Measurements from ENCODE around the gene IL17RE. TPM values are rescaled to one million over a fixed set of nuclear protein-coding genes. Genes with fewer than 3 reads are reported as not detected.
"Not testable (repeated sequence)": the region's sequence is repeated elsewhere in the genome, so short reads cannot be mapped to it uniquely, and the experiment has no call there.

Gene IL17RE
- total RNA-seq, 1 donor from 2014 or later, result under 0.01 TPM

GRCh38 chr3:9932535-9932842 lies 29.8 kb downstream of the IL17RE start:
- no peak for FAIRE-seq
- no peak for DNase-seq (ENCODE audit: low spot score in 2 of 2)

- FAIRE-seq (no peak), DNase-seq (ENCODE audit: low spot score in 2 of 2) (peak in 1 of 2 donors; percentile 65)
Observed at GRCh38 chr3:9932843-9933560, 30.4 kb downstream of the IL17RE start.

- DNase-seq (ENCODE audit: low spot score in 2 of 2), result peak; percentile 92 to 95
- FAIRE-seq, result no peak
Observed at GRCh38 chr3:9933561-9934234, 31.1 kb downstream of the IL17RE start, which contains the start of gene CRELD1. CRELD1 (plus strand) TSS chr3:9933834; CDS start chr3:9934439, 605 bp downstream.

- no peak for DNase-seq (ENCODE audit: low spot score in 2 of 2)
- FAIRE-seq, result no peak
Observed at GRCh38 chr3:9934235-9934621, 31.6 kb downstream of the IL17RE start.

GRCh38 chr3:9934993-9935392 lies 32.3 kb downstream of the IL17RE start:
- no peak for DNase-seq (ENCODE audit: low spot score in 2 of 2)
- FAIRE-seq, result no peak

GRCh38 chr3:9935966-9936510 lies 33.4 kb downstream of the IL17RE start:
- FAIRE-seq (no peak), DNase-seq (ENCODE audit: low spot score in 2 of 2) (no peak)

- DNase-seq (ENCODE audit: low spot score in 2 of 2) (no peak), FAIRE-seq (no peak)
Observed at GRCh38 chr3:9937486-9938238, 35.0 kb downstream of the IL17RE start.

- FAIRE-seq (no peak), DNase-seq (ENCODE audit: low spot score in 2 of 2) (no peak)
Observed at GRCh38 chr3:9938966-9939365, 36.3 kb downstream of the IL17RE start.

- not testable (repeated sequence) for FAIRE-seq; DNase-seq (ENCODE audit: low spot score in 2 of 2)
Observed at GRCh38 chr3:9939906-9940305, 37.3 kb downstream of the IL17RE start.

- FAIRE-seq, result no peak
- DNase-seq (ENCODE audit: low spot score in 2 of 2), result no peak
Observed at GRCh38 chr3:9940746-9941145, 38.1 kb downstream of the IL17RE start.

GRCh38 chr3:9942164-9942563 lies 39.5 kb downstream of the IL17RE start:
- DNase-seq (ENCODE audit: low spot score in 2 of 2) (no peak), FAIRE-seq (no peak)

- FAIRE-seq, result no peak
Observed at GRCh38 chr3:9942934-9943690, 40.5 kb downstream of the IL17RE start.

GRCh38 chr3:9944271-9944670 lies 41.6 kb downstream of the IL17RE start:
- FAIRE-seq (no peak), DNase-seq (ENCODE audit: low spot score in 2 of 2) (no peak)

More at GRCh38 chr3:9942934-9943690, 40.5 kb downstream of the IL17RE start:
- DNase-seq (ENCODE audit: low spot score in 2 of 2), result no peak

- FAIRE-seq (no peak), DNase-seq (ENCODE audit: low spot score in 2 of 2) (no peak)
Observed at GRCh38 chr3:9945358-9945757, 42.7 kb downstream of the IL17RE start.

- no peak for FAIRE-seq
- peak; percentile 87 to 88 for DNase-seq (ENCODE audit: low spot score in 2 of 2)
Observed at GRCh38 chr3:9946112-9947024, 43.7 kb downstream of the IL17RE start.

- FAIRE-seq (no peak), DNase-seq (ENCODE audit: low spot score in 2 of 2) (peak; percentile 66 to 78)
Observed at GRCh38 chr3:9947025-9947995, 44.7 kb downstream of the IL17RE start.

- FAIRE-seq (no peak), DNase-seq (ENCODE audit: low spot score in 2 of 2) (no peak)
Observed at GRCh38 chr3:9948586-9948985, 45.9 kb downstream of the IL17RE start.

GRCh38 chr3:9949115-9949514 lies 46.5 kb downstream of the IL17RE start:
- FAIRE-seq (no peak), DNase-seq (ENCODE audit: low spot score in 2 of 2) (no peak)

Data from frontal cortex (tissue), 4 donors.